ENCODE data around the gene LRRC45.

- TF ChIP-seq POLR2A (IDR thresholded peaks at IDR 0.05; ENCODE audit: extremely low read depth, insufficient read length) (no peak), CTCF (IDR thresholded peaks at IDR 0.05; ENCODE audit: low read depth, low read length) (no peak)
These were observed 14.7 kb upstream of the LRRC45 start for GRCh38 chr17:82008258-82008940.
